Stimulated activated naive CD8-positive, alpha-beta T cell treated with anti-CD3 and anti-CD28 coated beads, Interleukin-15, amount 100 ng/mL, for 72 hours (primary cell): ENCODE results near the gene ZNF423.
A peak's percentile ranks its signal among the peaks of the same experiment; 100 is the strongest.

Experiments used
- ATAC-seq: fragments of 150-1000 bp; cut with Tn5 transposase; 2 replicates; pipeline ENCODE4 v1.10.0; 2021; ENCODE audit warnings: mild to moderate bottlenecking, moderate library complexity
- DNase-seq, 2 donors: peaks; one replicate each; pipeline ENCODE4 v3.0.0; 2021 to 2022
- H3K27ac Mint-ChIP-seq, 2 donors: one replicate each; pipeline ENCODE4 v1.8.0; 2022; ENCODE audit warnings: mild to moderate bottlenecking in 2 of 2, mixed read lengths in 2 of 2, moderate library complexity in 2 of 2
- H3K27me3 Mint-ChIP-seq: one replicate; pipeline ENCODE4 v1.8.0; 2022; ENCODE audit warnings: mixed read lengths
- H3K4me1 Mint-ChIP-seq: one replicate; pipeline ENCODE4 v1.8.0; 2022; ENCODE audit warnings: mild to moderate bottlenecking, mixed read lengths
- H3K4me3 Mint-ChIP-seq, 2 donors: one replicate each; pipeline ENCODE4 v1.8.0; 2022; ENCODE audit warnings: mild to moderate bottlenecking in 2 of 2, mixed read lengths in 2 of 2, moderate library complexity in 1 of 2
- H3K9me3 Mint-ChIP-seq, 2 donors: one replicate each; pipeline ENCODE4 v1.8.0; 2022; ENCODE audit warnings: mixed read lengths in 2 of 2

The ZNF423 gene

DNA sequence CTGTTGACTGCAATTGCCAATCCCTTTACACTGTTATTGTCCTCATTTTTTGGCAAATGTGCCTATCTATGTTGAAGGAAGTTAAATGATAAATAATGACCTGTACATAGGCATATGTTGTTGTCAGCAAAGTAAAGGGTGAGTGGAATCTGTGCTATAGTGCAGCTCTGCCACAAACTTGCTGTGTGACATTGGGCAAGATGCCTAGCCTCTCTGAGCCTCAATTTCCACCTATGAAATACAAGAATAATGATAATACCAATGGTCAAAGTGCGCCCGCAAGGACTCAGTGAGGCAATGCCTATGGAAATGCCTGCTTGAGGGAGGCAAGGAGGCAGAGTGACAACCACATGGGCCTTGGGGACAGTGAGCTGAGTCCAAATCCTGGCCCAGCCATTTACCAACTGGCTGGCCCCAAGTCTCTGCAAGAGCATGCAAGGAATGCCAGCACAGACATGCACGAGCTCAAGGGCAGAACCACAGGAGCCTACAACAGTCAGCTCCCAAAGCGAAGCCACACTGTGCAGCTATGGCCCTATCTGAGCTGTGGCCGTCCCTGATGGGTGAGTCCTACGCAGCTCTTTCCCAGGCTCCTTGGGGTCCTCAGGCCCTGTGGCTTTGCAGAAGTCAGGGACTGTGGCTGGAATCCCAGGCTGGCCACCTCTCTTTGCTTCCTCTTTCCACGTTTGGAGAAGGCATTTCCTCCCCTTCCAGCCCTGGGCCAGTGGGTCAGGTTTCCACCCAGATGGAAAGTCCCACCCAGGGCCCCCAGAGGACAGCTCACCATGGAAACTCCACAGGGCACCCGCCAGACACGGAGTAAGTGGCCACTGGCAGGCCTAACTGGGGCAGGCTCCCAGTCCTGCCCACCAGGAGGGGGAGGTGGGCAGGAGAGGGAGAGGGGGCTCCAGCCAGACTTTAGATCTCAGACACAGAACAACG lies 82.1 kb downstream of the ZNF423 start:
- Mint-ChIP-seq H3K4me1 (no peaks in the 10 kb centered on the region), H3K27ac (no peak overlapping the region), H3K4me3 (no peak overlapping the region), H3K9me3 (no peaks in the 10 kb centered on the region), H3K27me3 (no peaks in the 10 kb centered on the region)
- ATAC-seq (no peak), DNase-seq (no peak)

DNA sequence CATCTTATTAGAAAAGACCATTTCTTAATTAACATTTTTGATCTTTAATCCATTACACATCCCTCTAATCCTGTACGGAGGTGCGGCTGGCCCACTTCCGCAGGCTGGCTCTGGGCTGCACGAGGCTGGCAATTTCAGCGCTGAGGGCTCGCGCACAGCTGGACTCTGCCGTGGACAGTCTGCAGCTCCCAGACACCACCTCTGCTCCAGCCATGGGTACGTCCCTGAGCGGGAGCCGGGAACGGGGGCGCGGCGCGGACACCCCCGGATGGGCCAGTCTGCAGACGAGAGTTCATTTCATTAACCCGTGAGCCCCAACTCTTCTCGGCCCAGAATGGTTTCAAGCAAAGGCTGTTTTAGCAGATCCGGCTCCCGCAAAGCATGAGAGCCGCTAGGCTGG lies 87.9 kb downstream of the ZNF423 start:
- H3K27me3 Mint-ChIP-seq, result no peaks in the 10 kb centered on the region
- H3K9me3 Mint-ChIP-seq, result no peaks in the 10 kb centered on the region

DNA sequence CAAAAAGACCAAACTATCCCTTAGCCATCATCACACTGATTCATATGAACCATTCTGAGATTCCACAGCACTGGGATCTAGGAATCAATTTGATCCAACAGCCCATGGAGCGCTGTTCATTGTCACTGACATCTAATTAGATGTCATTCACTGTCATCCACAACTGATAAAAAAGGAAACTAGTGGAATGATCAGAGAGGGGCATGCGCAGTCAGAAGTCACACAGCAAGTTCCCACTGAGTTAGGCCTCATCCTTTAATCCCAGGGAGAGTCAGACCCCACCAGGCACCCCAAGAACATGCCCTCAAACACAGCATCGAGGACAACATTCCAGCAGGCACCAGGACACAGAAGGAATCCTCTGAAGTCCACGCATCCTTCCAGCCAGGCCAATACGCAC lies 88.5 kb downstream of the ZNF423 start:
- no peaks in the 10 kb centered on the region for H3K4me1 Mint-ChIP-seq
- no peaks in the 10 kb centered on the region for H3K9me3 Mint-ChIP-seq
- no peak for DNase-seq
- no peak overlapping the region for H3K4me3 Mint-ChIP-seq
- H3K27ac Mint-ChIP-seq, result no peak overlapping the region
- no peaks in the 10 kb centered on the region for H3K27me3 Mint-ChIP-seq
- no peak for ATAC-seq

More for the DNA sequence above, 87.9 kb downstream of the ZNF423 start:
- no peaks in the 10 kb centered on the region for H3K4me1 Mint-ChIP-seq
- no peak overlapping the region for H3K4me3 Mint-ChIP-seq
- DNase-seq (no peak), ATAC-seq (no peak)
- H3K27ac Mint-ChIP-seq, result no peak overlapping the region

DNA sequence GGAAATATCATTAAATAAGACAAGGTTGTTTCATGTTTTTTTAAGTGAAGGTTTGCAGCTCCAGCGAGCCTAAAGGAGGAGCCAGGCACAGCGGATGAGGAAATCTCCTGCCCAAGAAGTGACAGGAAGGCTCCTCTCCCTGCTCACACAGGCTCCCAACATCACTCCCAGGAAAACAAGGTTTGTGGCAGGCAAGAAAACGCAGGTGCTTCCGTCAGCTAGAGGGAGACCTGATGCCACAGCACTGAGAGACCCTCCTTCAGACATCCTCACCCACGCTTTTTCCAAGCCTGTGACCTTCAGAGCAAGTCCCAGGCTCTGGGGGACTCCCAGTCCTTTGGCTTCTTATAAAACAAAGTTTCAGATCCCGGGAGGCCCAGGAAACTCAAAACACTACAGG lies 89.7 kb downstream of the ZNF423 start:
- H3K27me3 Mint-ChIP-seq, result no peaks in the 10 kb centered on the region
- no peaks in the 10 kb centered on the region for H3K4me1 Mint-ChIP-seq
- no peaks in the 10 kb centered on the region for H3K9me3 Mint-ChIP-seq
- DNase-seq (no peak), ATAC-seq (no peak)
- H3K27ac Mint-ChIP-seq, result no peak overlapping the region
- H3K4me3 Mint-ChIP-seq, result no peak overlapping the region

DNA sequence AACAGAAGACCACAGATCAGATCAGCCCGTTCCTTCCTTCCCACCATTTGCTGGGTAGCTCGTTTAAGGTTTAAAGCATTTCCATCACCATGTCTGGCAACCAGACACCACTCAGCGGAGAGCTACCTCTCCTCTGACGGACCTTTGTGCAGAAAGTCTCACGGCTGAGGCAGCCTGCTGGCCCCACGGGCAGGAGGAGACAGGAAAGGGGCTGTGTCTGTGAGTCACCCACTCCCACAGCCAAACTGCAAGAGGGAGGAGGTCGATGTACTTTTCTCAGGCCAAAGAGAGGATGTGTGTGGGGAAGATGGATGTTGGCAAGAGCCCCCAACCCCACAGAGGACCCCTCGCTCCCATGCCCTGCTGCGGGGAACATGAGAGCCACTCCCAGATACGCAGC lies 92.1 kb downstream of the ZNF423 start:
- H3K9me3 Mint-ChIP-seq, result no peaks in the 10 kb centered on the region
- peak overlapping the region in 1 of 2 donors; percentile 7 for H3K27ac Mint-ChIP-seq
- H3K27me3 Mint-ChIP-seq, result no peaks in the 10 kb centered on the region
- ATAC-seq (no peak), DNase-seq (no peak)
- no peak overlapping the region for H3K4me3 Mint-ChIP-seq
- H3K4me1 Mint-ChIP-seq, result no peaks in the 10 kb centered on the region

DNA sequence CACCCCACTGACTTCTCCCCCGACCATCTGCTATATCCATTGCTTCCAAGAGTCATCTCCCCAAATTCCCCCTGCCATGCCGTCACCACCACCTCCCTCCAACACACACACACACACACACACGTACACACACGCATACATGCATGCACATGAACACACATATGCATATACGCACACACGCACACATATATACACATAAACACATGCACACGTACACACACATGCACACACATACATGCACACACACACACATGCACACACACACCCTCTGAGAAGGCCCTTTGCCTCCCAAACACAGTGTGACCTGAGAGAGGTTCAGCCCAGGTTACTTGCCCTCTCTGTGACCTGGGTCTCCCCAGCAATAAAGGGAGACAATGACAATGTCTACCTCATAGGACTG lies 95.1 kb downstream of the ZNF423 start:
- ATAC-seq (peak; percentile 9), DNase-seq (no peak)
- no peak overlapping the region for H3K4me3 Mint-ChIP-seq
- H3K27me3 Mint-ChIP-seq, result peaks cover 21% of the 10 kb centered on the region
- no peaks in the 10 kb centered on the region for H3K4me1 Mint-ChIP-seq
- H3K9me3 Mint-ChIP-seq, result no peaks in the 10 kb centered on the region
- H3K27ac Mint-ChIP-seq, result peak overlapping the region in 1 of 2 donors; percentile 85

DNA sequence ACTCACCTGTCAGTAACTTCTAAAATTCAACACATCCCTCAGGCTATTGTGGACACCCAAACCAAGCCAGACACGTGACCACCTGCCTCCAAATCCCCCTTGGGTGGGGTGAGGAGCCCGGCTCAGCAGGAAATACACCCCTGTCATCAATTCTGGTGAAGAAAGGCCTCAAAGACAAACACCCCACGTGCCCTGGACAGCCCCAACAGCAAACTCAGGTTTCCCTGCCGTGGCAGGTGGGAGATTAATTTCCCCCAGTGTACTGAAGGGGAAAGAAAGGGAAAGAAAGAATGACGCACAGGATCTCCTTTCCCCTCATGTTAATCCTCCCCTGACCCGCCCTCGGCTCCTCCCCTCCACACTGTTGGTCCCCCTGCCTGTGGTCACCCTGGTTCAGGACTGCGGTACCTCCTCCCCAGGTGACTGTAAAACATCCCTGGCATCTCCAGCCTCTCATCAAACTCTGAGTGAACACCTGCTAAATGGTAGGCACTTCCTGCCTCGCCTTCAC lies 98.3 kb downstream of the ZNF423 start:
- no peak overlapping the region for H3K4me3 Mint-ChIP-seq
- no peak overlapping the region for H3K27ac Mint-ChIP-seq
- no peaks in the 10 kb centered on the region for H3K9me3 Mint-ChIP-seq
- H3K27me3 Mint-ChIP-seq, result peaks cover 53% of the 10 kb centered on the region
- peaks cover 13% of the 10 kb centered on the region for H3K4me1 Mint-ChIP-seq
- ATAC-seq, result no peak
- DNase-seq, result no peak

DNA sequence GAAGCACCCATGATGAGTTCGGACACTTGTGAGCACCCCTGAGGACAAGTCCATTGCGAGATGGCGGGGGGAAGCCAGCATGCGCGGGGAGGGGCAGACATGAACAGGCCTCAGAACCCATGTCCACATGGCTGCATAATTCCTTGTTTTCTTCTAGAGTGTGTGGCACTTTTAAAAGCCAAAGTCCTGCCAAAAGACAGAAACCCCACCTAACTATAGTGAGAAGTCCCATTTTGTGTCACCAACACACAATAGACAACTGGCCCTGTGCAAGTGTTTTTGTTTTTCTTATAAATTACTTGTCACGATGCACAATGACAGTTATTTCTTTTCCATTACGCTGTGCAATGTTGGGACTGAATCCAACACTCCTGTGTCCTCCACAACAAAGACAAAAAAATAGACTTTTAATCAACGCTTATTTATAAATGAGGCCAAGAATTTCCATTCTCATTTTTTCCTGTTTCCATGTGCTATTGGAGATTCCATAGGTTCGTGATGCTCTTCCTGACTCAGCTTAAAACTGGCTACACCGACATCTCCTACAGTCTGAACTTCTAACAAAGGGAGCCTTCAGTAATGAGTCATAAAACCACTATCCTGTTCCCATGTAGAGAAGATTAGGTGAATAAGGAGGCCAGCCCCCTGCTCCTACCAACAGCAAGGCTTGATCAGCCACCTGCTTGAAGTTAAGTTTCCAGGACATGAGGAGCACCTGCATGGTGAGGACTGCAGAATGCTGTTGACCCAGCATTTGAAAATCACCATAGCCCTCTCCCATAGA lies 98.9 kb downstream of the ZNF423 start:
- DNase-seq, result no peak
- Mint-ChIP-seq H3K9me3 (no peaks in the 10 kb centered on the region), H3K27me3 (peaks cover 60% of the 10 kb centered on the region), H3K27ac (peak overlapping the region in 1 of 2 donors; percentile 15), H3K4me3 (no peak overlapping the region), H3K4me1 (peaks cover 13% of the 10 kb centered on the region)
- ATAC-seq, result no peak

DNA sequence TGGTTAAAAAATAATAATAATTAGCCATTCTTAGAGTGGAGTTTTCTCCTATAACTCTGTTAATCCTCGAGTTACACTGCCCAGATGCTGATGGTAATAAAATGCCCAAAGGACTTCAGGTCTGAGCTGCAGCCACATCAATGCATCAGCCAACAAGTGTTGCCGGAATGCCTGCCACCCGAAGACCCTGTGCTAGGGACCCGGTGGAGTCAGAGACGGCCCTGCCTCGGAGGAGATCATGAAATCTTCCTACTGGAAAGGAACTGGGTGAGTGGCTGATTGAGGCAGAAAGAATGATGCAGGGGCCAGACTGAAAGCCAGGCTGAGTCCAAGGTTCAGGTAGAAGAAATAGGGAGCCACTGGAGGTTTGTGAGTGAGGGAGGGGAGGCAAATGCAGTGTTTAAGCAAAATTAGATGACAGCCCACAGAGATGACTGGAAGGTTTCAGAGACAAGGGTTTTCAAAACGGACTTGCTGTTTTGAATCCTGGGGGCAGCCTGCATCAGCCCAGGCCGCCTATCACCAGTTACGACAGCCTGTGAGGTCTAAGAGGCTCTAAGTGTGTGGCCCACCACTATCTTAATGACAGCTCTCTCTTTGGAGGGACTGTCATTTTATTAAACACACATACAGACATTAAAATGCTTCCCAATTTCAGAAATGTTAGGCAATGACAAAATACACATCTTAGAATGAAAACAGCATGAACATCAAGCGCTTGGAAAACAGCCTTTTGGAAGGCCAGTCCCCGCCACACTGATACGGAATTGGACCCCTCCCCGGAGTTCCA lies 100.0 kb downstream of the ZNF423 start:
- ATAC-seq (no peak), DNase-seq (no peak)
- Mint-ChIP-seq H3K4me3 (no peak overlapping the region), H3K9me3 (no peaks in the 10 kb centered on the region), H3K27ac (no peak overlapping the region), H3K4me1 (peaks cover 13% of the 10 kb centered on the region), H3K27me3 (peaks cover 60% of the 10 kb centered on the region)

DNA sequence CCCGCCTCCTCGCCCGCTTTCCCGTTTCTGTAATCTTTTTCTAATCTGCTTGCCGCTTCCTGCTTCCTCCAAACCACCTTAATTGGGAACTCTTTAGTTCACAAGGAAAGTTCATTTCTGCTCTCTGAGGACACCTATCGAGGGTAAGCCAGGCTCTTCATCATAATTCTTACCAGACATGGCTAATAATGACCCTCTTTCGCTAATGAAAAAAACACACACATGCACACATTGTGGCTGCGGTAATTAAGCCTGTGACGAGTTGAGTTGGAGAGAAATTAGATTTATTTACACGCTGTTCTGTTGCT lies 100.6 kb downstream of the ZNF423 start:
- Mint-ChIP-seq H3K27ac (peak overlapping the region in 1 of 2 donors; percentile 22), H3K4me3 (peak overlapping the region in 1 of 2 donors; percentile 40), H3K9me3 (no peaks in the 10 kb centered on the region), H3K27me3 (peaks cover 60% of the 10 kb centered on the region), H3K4me1 (peaks cover 13% of the 10 kb centered on the region)
- no peak for ATAC-seq
- no peak for DNase-seq

DNA sequence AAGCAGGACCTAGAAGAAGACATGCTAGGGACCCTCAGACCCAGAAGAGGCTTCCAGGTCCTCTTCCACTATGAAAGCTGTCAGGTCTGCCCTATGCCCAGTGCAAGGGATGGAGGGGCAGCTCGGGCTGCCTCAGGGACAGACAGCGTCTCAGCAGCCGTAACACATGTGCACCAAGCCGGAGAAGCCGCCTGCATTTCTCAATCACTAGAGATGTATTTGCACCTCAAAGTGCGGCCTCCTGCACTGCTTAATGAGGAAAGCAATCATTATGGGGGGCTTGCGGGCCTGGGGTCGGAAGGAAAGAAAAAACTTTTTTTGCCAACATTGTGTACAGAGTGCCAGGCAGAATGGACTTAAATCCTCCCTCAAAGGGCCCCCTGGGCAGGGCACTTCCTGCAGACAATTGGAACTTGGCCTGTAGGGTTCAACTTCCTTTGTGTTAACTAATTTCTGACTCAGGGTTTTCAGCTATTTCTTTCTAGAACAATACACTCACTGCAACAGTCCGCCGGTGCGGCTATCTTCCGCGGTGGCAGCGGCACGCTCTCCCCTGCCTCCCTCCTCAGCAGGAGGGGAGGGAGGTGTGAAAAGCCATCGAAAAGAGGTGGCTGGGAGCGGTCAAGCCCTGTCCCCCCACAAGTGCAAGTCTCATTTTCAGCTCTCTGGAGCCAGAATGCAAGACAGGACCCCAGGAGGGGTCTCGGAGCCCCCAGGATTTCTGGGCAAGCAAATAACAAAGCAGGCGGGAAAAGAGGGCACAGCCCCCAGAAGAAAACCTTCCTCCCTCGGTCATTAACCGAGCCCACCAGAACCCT lies 101.2 kb downstream of the ZNF423 start:
- DNase-seq (no peak), ATAC-seq (peak; percentile 39)
- Mint-ChIP-seq H3K27ac (peak overlapping the region in 1 of 2 donors; percentile 14), H3K27me3 (peaks cover 60% of the 10 kb centered on the region), H3K4me3 (peak overlapping the region in 1 of 2 donors; percentile 40), H3K4me1 (peaks cover 13% of the 10 kb centered on the region), H3K9me3 (no peaks in the 10 kb centered on the region)

DNA sequence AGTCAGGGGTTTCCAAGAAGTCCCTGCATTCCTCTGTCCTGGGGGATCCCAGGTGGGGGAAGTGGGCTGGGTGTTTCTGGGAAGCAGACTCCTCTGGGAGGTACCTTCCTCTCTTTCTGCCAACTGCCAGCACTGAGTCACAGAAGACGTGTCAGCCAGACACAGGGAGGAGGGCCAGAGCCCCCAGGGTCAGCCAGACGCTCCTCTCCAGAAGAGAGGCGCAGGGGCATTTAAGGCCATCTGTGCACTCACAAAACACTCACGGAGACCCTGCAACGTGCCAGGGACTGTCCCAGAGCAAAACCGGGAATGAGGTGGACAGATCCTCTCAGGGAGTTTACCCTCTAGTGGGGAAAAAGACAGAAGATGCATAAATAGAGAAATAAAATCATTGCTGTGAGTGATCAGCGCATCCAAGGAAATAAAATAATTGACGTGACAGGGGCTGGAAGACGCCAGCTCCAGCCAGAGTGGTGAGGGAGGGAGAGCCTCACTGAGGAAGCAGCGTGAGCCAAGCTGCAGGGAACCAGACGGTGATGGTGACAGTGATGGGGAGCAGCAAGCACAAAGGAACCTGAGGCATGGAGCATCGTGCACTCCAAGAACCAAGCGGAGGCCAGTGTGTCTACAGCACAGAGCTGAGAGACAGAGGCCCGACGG lies 105.4 kb downstream of the ZNF423 start:
- no peak for DNase-seq
- Mint-ChIP-seq H3K4me3 (no peak overlapping the region), H3K27me3 (peaks cover 36% of the 10 kb centered on the region), H3K4me1 (peaks cover 12% of the 10 kb centered on the region), H3K27ac (peak overlapping the region in 1 of 2 donors; percentile 8), H3K9me3 (no peaks in the 10 kb centered on the region)
- ATAC-seq, result no peak

DNA sequence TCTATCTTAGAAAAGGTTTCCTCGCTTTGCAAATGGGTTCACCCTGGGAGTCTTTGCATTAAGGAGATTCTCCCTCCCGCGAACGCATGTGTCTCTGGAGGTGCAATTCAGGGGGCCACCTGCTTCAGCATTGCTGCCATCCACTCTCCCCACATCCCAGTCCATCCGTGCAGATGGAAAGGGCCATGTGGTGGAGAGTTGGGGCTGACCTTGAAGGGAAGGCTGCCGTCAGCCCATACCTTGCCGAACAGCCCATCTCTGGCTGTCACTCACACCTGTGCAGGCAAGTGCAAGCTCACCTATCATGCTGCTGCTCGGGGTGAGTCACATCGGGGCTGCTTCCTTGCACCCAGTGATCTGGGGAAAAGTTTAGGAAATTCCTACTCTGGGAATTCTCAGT lies 106.1 kb downstream of the ZNF423 start:
- no peak for DNase-seq
- Mint-ChIP-seq H3K9me3 (no peaks in the 10 kb centered on the region), H3K4me3 (no peak overlapping the region), H3K27me3 (peaks cover 29% of the 10 kb centered on the region), H3K4me1 (peaks cover 6% of the 10 kb centered on the region), H3K27ac (no peak overlapping the region)
- ATAC-seq, result no peak

DNA sequence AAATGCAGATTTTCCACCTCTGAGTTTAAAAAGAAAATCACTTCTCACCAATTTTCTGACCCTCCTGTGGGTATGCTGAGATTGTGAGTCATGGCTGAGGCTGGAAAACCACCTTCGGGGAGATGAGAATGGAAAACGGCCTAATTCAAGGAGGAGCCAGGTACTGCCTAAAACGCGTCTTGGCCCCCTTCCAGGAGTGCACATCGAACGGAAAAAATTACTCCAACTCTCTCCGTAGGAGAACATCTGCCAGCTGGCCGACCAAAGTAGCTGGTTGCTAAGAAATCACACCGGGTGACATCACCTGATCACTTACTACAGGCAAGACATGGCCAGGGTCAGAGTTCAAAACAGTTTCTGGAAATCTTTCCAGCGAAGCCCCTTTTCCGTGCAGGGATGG lies 107.6 kb downstream of the ZNF423 start:
- no peak for DNase-seq
- no peaks in the 10 kb centered on the region for H3K4me1 Mint-ChIP-seq
- no peak for ATAC-seq
- H3K9me3 Mint-ChIP-seq, result no peaks in the 10 kb centered on the region
- peaks cover 14% of the 10 kb centered on the region for H3K27me3 Mint-ChIP-seq
- H3K27ac Mint-ChIP-seq, result no peak overlapping the region
- no peak overlapping the region for H3K4me3 Mint-ChIP-seq
